ENCODE results near the gene ABCG8. TPM values are rescaled to one million over a fixed set of nuclear protein-coding genes. Genes with fewer than 3 reads are reported as not detected.
"Not testable (repeated sequence)": the region's sequence is repeated elsewhere in the genome, so short reads cannot be mapped to it uniquely, and the experiment has no call there.

Gene ABCG8
- total RNA-seq, 2 experiments from 2014 or later: not detected

DNA sequence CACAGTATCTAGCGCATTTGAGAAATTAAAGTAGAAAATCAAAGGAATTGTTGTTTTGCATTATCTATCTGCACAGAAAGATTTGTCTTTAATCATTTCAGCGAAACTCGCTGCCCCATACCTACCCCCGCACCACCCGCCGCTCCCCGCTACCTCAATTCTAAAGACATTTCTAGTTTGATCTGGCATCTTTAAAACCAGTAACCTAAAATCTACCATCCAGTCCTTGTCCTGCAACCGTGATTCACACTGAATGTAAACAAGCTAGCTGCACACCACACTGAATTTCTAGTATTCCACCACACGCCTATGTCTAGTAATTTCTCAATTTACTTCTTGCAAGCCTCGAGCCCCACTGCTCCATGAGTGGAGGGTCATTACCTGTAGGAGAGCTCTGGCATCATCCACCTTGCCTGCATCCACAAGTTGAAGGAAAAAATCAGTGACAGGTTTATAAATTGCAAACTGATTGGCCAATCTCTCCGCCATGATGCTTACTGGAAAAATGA, 60.1 kb downstream of the ABCG8 start:
- intact Hi-C loops (cut with DNase I, micrococcal nuclease): loop anchor here (5.0 kb wide), 2 partner anchors 38 to 78 kb away; no protein-coding TSS in a partner anchor
- no peaks in the 10 kb centered on the region for H3K27me3 Mint-ChIP-seq

DNA sequence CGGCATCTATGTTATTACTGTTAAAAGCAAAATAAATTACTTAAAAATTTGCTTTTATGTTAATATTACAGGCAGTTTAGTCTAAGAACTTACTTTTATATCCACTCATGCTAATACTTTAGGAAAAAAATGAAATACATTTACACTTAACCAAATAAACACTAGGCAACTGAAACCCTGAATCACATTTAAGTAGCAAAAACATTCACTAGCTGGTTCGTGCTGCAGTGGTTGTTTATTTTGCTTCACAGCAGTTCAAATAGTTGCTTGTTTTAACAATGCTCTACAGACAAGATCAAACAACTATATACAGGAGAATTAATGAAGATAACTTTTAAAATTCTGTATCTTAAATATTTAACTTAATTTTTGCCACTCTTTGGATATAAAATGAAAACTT, 60.8 kb downstream of the ABCG8 start:
- DNase-seq: no peak
- no peaks in the 10 kb centered on the region for H3K27me3 Mint-ChIP-seq
- intact Hi-C loops (cut with DNase I, micrococcal nuclease): loop anchor here (5.0 kb wide), 2 partner anchors 38 to 78 kb away; no protein-coding TSS in a partner anchor
- no peak overlapping the region for H3K27ac Mint-ChIP-seq
- peaks cover 45% of the 10 kb centered on the region for H3K36me3 Mint-ChIP-seq (ENCODE audit: low read depth)
- ATAC-seq: no peak
- POLR2A ChIA-PET: no interaction called here
- CTCF ChIA-PET: no interaction called here
- no peaks in the 10 kb centered on the region for H3K9me3 Mint-ChIP-seq (ENCODE audit: low read depth)
- no peak overlapping the region for H3K4me3 Mint-ChIP-seq
- H3K4me1 Mint-ChIP-seq: no peaks in the 10 kb centered on the region

More for the DNA sequence above, 60.1 kb downstream of the ABCG8 start:
- Mint-ChIP-seq H3K4me3 (no peak overlapping the region), H3K27ac (no peak overlapping the region), H3K36me3 (ENCODE audit: low read depth) (peaks cover 45% of the 10 kb centered on the region), H3K9me3 (ENCODE audit: low read depth) (no peaks in the 10 kb centered on the region), H3K4me1 (no peaks in the 10 kb centered on the region)
- ChIA-PET CTCF (interaction anchor here (0.6 kb wide), 1 partner anchor 195 kb away, joined by 3 read pairs; no protein-coding TSS in a partner anchor), POLR2A (no interaction called here)
- DNase-seq (no peak), ATAC-seq (no peak)

GRCh38 chr2:43905371-43905803, 66.6 kb downstream of the ABCG8 start:
- Mint-ChIP-seq H3K36me3 (ENCODE audit: low read depth) (peaks cover 55% of the 10 kb centered on the region), H3K4me1 (peaks cover 15% of the 10 kb centered on the region), H3K9me3 (ENCODE audit: low read depth) (no peaks in the 10 kb centered on the region), H3K27ac (no peak overlapping the region), H3K4me3 (no peak overlapping the region), H3K27me3 (no peaks in the 10 kb centered on the region)
- DNase-seq (no peak), ATAC-seq (peak; percentile 63)
- intact Hi-C loops (cut with DNase I, micrococcal nuclease): loop anchor here in 1 of 2 experiments (5.0 kb wide), 1 partner anchor 67 kb away; no protein-coding TSS in a partner anchor
- ChIA-PET POLR2A (no interaction called here), CTCF (interaction anchor here (0.6 to 1.6 kb wide), 5 partner anchors 11 to 67 kb away, joined by 3 read pairs; no protein-coding TSS in a partner anchor)

GRCh38 chr2:43905871-43906270, 67.1 kb downstream of the ABCG8 start:
- no peak for ATAC-seq
- Mint-ChIP-seq H3K4me3 (no peak overlapping the region), H3K27me3 (no peaks in the 10 kb centered on the region), H3K9me3 (ENCODE audit: low read depth) (no peaks in the 10 kb centered on the region), H3K36me3 (ENCODE audit: low read depth) (peaks cover 52% of the 10 kb centered on the region), H3K27ac (no peak overlapping the region), H3K4me1 (peaks cover 15% of the 10 kb centered on the region)
- intact Hi-C loops (cut with DNase I, micrococcal nuclease): loop anchor here in 1 of 2 experiments (5.0 kb wide), 1 partner anchor 66 kb away; no protein-coding TSS in a partner anchor
- CTCF ChIA-PET: interaction anchor here (0.9 to 1.6 kb wide), 4 partner anchors 11 to 66 kb away, joined by 3 read pairs; no protein-coding TSS in a partner anchor
- DNase-seq: no peak
- POLR2A ChIA-PET: no interaction called here

- H3K36me3 Mint-ChIP-seq (ENCODE audit: low read depth): peaks cover 55% of the 10 kb centered on the region
- CTCF ChIA-PET: interaction anchor here (0.9 to 1.6 kb wide), 2 partner anchors 12 to 32 kb away, joined by 3 read pairs; no protein-coding TSS in a partner anchor
- ATAC-seq: no peak
- no peak overlapping the region for H3K4me3 Mint-ChIP-seq
- H3K9me3 Mint-ChIP-seq (ENCODE audit: low read depth): no peaks in the 10 kb centered on the region
- intact Hi-C loops (cut with DNase I, micrococcal nuclease): loop anchor here in 1 of 2 experiments (5.0 kb wide), 1 partner anchor 66 kb away; no protein-coding TSS in a partner anchor
- DNase-seq: no peak
- POLR2A ChIA-PET: no interaction called here
- H3K27me3 Mint-ChIP-seq: no peaks in the 10 kb centered on the region
- peak overlapping the region; percentile 24 for H3K27ac Mint-ChIP-seq
- peaks cover 15% of the 10 kb centered on the region for H3K4me1 Mint-ChIP-seq
Measured at GRCh38 chr2:43906448-43907109, 67.8 kb downstream of the ABCG8 start.

DNA sequence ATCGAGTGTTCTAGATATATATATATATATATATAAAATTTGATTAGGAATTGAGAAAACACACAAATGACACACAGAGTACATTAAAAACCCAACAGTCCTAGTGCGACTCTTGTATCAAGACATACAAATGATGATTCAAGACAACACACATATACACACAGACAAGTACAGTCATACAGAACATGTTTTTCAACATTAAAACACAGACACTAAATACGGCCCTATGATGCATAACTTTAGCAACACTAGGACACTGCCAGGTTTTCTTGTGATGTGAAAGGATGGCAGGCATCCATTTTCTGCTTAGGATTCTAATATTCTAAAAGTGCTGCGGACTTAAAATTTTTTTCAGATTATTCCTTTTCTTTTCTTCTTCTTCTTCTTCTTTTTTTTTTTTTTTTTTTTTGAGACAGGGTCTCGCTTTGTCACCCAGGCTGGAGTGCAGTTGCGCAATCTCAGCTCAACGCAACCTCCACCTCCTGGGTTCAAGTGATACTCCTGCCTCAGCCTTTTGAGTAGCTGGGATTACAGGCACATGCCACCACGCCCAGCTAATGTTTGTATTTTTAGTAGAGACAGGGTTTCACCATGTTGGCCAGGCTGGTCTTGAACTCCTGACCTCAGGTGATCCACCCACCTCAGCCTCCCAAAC, 72.5 kb downstream of the ABCG8 start:
- CTCF ChIA-PET; H3K27ac Mint-ChIP-seq; intact Hi-C loops (cut with DNase I, micrococcal nuclease); DNase-seq; H3K4me3 Mint-ChIP-seq; H3K27me3 Mint-ChIP-seq; POLR2A ChIA-PET; H3K9me3 Mint-ChIP-seq (ENCODE audit: low read depth); H3K4me1 Mint-ChIP-seq: not testable (repeated sequence)
- peak; percentile 44 for ATAC-seq
- H3K36me3 Mint-ChIP-seq (ENCODE audit: low read depth): peaks cover 48% of the 10 kb centered on the region

DNA sequence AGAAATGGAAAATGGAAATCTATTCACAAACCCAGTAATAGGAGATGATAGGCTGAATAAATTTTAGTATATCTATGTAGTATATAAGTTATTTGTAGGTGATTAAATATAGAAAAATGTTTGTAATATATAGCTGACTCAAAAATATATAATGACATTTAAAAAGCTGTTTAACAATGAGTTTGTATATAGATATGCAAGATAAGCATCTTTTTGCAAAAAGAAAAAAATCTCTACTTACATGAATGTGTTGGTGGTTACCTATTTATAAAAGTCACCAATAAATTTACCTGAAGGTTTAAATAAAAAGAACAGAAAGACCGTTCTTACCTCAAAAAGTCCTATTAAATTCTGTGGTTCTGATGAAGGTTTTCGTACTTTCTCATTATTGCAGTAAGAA, 85.7 kb downstream of the ABCG8 start:
- Mint-ChIP-seq H3K4me3 (no peak overlapping the region), H3K27ac (no peak overlapping the region), H3K9me3 (ENCODE audit: low read depth) (no peaks in the 10 kb centered on the region), H3K27me3 (no peaks in the 10 kb centered on the region), H3K36me3 (ENCODE audit: low read depth) (peaks cover 48% of the 10 kb centered on the region), H3K4me1 (peaks cover 12% of the 10 kb centered on the region)
- DNase-seq (no peak), ATAC-seq (no peak)
- ChIA-PET CTCF (interaction anchor here (1.0 to 2.0 kb wide), 2 partner anchors 11 to 55 kb away, joined by 3 to 5 read pairs; no protein-coding TSS in a partner anchor), POLR2A (no interaction called here)
- intact Hi-C loops (cut with DNase I, micrococcal nuclease): no loop called here

DNA sequence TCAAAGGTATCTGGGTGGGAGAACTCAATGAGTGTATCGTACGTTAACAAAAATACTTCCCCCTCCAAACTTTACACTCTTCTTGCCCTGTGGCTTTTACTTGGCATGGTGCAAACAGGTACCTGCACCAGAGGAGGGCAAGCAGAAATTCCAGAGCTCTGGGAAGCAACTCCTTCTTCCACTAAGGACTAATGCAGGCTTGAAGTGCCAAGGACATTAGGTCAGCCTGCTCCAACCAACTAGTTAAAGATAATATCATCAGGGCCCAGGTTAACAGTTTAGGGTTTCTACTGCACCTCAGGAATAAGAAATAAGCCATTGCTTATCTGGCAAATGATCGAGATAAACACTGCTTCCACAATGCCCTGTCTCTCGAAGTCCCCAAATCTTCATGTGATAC, 86.7 kb downstream of the ABCG8 start:
- CTCF ChIA-PET: interaction anchor here (1.0 to 2.0 kb wide), 2 partner anchors 12 to 54 kb away, joined by 3 to 5 read pairs; no protein-coding TSS in a partner anchor
- no peaks in the 10 kb centered on the region for H3K27me3 Mint-ChIP-seq
- DNase-seq (no peak), ATAC-seq (no peak)
- peaks cover 53% of the 10 kb centered on the region for H3K36me3 Mint-ChIP-seq (ENCODE audit: low read depth)
- H3K27ac Mint-ChIP-seq: no peak overlapping the region
- H3K4me3 Mint-ChIP-seq: no peak overlapping the region
- no peaks in the 10 kb centered on the region for H3K9me3 Mint-ChIP-seq (ENCODE audit: low read depth)
- peaks cover 15% of the 10 kb centered on the region for H3K4me1 Mint-ChIP-seq
- intact Hi-C loops (cut with DNase I, micrococcal nuclease): no loop called here
- POLR2A ChIA-PET: no interaction called here

DNA sequence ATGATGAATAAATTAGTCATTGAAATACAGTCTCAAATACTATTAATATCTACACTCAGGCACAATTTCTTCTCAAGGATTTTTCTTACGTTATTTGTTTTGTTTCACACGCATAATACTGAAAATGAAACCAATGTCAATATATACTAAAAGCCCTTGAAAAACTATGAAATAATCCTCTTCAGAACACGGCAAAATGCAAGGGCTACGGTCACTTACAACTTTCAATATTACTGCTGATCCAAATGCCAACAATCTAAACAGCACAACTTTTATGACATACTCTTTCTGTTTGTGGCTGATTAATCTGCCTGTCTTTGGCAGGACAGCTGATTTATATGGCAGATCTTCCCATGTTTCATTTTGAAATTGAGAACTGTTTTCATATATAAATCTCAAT, 88.7 kb downstream of the ABCG8 start:
- ChIA-PET CTCF (interaction anchor here (0.7 to 1.4 kb wide), 2 partner anchors 14 to 21 kb away, joined by 3 read pairs; no protein-coding TSS in a partner anchor), POLR2A (no interaction called here)
- Mint-ChIP-seq H3K36me3 (ENCODE audit: low read depth) (peaks cover 57% of the 10 kb centered on the region), H3K9me3 (ENCODE audit: low read depth) (no peaks in the 10 kb centered on the region), H3K4me1 (peaks cover 15% of the 10 kb centered on the region), H3K27ac (peak overlapping the region; percentile 8), H3K4me3 (no peak overlapping the region), H3K27me3 (no peaks in the 10 kb centered on the region)
- DNase-seq (no peak), ATAC-seq (peak; percentile 78)
- intact Hi-C loops (cut with DNase I, micrococcal nuclease): no loop called here

- H3K4me1 Mint-ChIP-seq: peaks cover 38% of the 10 kb centered on the region
- POLR2A ChIA-PET: no interaction called here
- CTCF ChIA-PET: no interaction called here
- peaks cover 54% of the 10 kb centered on the region for H3K36me3 Mint-ChIP-seq (ENCODE audit: low read depth)
- H3K27ac Mint-ChIP-seq: no peak overlapping the region
- ATAC-seq: no peak
- intact Hi-C loops (cut with DNase I, micrococcal nuclease): no loop called here
- no peak overlapping the region for H3K4me3 Mint-ChIP-seq
- no peak for DNase-seq
- no peaks in the 10 kb centered on the region for H3K27me3 Mint-ChIP-seq
- no peaks in the 10 kb centered on the region for H3K9me3 Mint-ChIP-seq (ENCODE audit: low read depth)
Measured at GRCh38 chr2:43931293-43931692, 92.5 kb downstream of the ABCG8 start.
